Parathyroid adenoma (tissue), 2 donors: ENCODE measurements around the gene ROCK2.

Source experiments
- H2AFZ ChIP-seq: fragments of 300-600 bp; sonication (generic); one replicate; pipeline ENCODE4 v1.7.0; 2017; ENCODE audit warnings: antibody characterized with exemption, mild to moderate bottlenecking
- H3K27ac ChIP-seq: fragments of 300-600 bp; sonication (generic); one replicate; pipeline ENCODE4 v1.7.0; 2017
- H3K27me3 ChIP-seq: fragments of 300-600 bp; sonication (generic); one replicate; pipeline ENCODE4 v1.7.0; 2017; ENCODE audit warnings: low read length; ENCODE audit not compliant: control insufficient read depth, insufficient read depth
- H3K36me3 ChIP-seq: fragments of 300-600 bp; sonication (generic); one replicate; pipeline ENCODE4 v1.7.0; 2017; ENCODE audit warnings: low read length; ENCODE audit not compliant: control insufficient read depth, insufficient read depth
- H3K4me1 ChIP-seq: fragments of 300-600 bp; sonication (generic); one replicate; pipeline ENCODE4 v1.7.0; 2017; ENCODE audit warnings: control low read depth
- H3K4me2 ChIP-seq: fragments of 300-600 bp; sonication (generic); one replicate; pipeline ENCODE4 v1.7.0; 2017; ENCODE audit warnings: low read length
- H3K4me3 ChIP-seq: fragments of 300-600 bp; sonication (generic); one replicate; pipeline ENCODE4 v1.7.0; 2017; ENCODE audit warnings: low read depth, low read length
- H3K79me2 ChIP-seq: fragments of 300-600 bp; sonication (generic); one replicate; pipeline ENCODE4 v1.7.0; 2017; ENCODE audit warnings: control low read depth
- H3K9ac ChIP-seq: fragments of 300-600 bp; sonication (generic); one replicate; pipeline ENCODE4 v1.7.0; 2017; ENCODE audit warnings: mild to moderate bottlenecking
- H3K9me3 ChIP-seq: fragments of 300-600 bp; sonication (generic); one replicate; pipeline ENCODE4 v1.7.0; 2017; ENCODE audit warnings: low read length; ENCODE audit not compliant: control insufficient read depth
- CTCF ChIP-seq: fragments of 300-600 bp; sonication (generic); IDR thresholded peaks from one replicate; pipeline ENCODE4 v1.7.0; 2017; ENCODE audit warnings: antibody characterized with exemption, mild to moderate bottlenecking
- donor health status: primary hyperparathyroidism.

The ROCK2 gene

DNA sequence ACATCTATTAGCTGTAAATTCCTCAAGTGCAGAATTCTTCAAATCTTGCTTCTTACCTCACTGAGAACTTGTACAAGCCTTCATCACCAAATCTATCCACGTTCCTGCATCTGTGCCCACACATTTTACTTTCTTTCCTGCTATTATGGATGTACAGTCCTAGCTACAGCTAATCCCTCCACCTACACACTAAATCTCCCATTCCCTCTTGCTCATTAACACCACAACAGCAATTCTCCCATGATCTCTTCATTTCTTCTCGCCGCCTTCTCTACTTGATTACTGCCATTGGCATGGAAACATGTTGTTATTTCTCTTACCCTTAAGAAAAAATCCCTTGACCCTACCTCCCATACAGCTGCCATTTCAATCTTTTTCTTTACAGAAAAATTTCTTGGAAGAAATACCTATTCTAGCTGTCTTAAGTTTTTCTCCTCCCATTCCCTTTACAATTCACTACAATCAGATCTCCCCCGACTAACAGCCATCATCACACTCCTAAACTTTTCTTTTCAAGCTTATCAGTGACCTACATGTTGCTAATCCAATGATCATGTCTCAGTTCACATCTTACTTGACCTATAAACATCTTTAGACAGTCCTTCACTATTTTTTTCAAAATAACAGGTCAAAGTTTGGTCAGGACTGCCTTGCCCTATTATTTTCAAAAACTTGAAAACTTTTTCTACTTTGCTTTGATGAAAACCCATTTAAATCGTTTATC lies 41.0 kb downstream of the ROCK2 start:
- Histone ChIP-seq H3K4me1 (peaks cover 9% of the 10 kb centered on the region), H3K27ac (no peak overlapping the region), H3K4me2 (no peak overlapping the region), H3K9me3 (no peaks in the 10 kb centered on the region), H3K36me3 (no peaks in the 10 kb centered on the region), H3K4me3 (no peak overlapping the region), H3K27me3 (no peaks in the 10 kb centered on the region), H2AFZ (no peak overlapping the region), H3K9ac (no peak overlapping the region), H3K79me2 (peaks cover 45% of the 10 kb centered on the region)
- no peak for TF ChIP-seq CTCF

DNA sequence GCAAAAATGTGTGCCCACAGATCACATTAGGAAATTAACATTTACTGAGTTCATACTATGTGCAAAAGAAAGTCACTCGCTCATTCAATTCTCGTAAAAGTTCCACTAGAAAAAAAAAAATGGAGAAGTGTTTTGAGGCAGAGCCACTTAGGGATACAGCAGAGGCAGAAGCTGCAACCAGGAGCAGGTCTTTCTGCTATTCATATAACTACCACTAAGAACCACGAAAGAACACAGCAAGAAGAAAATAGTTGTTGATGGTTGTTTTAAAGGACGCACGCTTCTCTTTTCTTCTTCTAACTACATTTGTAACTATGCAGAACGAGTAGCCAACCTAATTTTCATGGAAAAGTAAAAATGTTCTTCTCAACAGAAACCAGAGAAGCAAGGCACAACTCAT lies 45.0 kb downstream of the ROCK2 start:
- no peak overlapping the region for H3K9ac ChIP-seq
- no peak for TF ChIP-seq CTCF
- H3K9me3 ChIP-seq, result no peaks in the 10 kb centered on the region
- no peak overlapping the region for H3K27ac ChIP-seq
- H3K4me2 ChIP-seq, result no peak overlapping the region
- no peaks in the 10 kb centered on the region for H3K27me3 ChIP-seq
- H3K79me2 ChIP-seq, result peaks cover 31% of the 10 kb centered on the region
- no peak overlapping the region for H3K4me3 ChIP-seq
- no peak overlapping the region for H2AFZ ChIP-seq
- H3K4me1 ChIP-seq, result peaks cover 7% of the 10 kb centered on the region
- H3K36me3 ChIP-seq, result no peaks in the 10 kb centered on the region

- no peaks in the 10 kb centered on the region for H3K9me3 ChIP-seq
- peaks cover 28% of the 10 kb centered on the region for H3K79me2 ChIP-seq
- H2AFZ ChIP-seq, result no peak overlapping the region
- H3K27ac ChIP-seq, result no peak overlapping the region
- H3K4me3 ChIP-seq, result no peak overlapping the region
- H3K36me3 ChIP-seq, result no peaks in the 10 kb centered on the region
- H3K9ac ChIP-seq, result no peak overlapping the region
- TF ChIP-seq CTCF, result no peak
- H3K4me2 ChIP-seq, result no peak overlapping the region
- H3K27me3 ChIP-seq, result no peaks in the 10 kb centered on the region
- H3K4me1 ChIP-seq, result peaks cover 3% of the 10 kb centered on the region
These were observed 45.8 kb downstream of the ROCK2 start for GRCh38 chr2:11298592-11298991.

- TF ChIP-seq CTCF, result no peak
- no peak overlapping the region for H3K27ac ChIP-seq
These were observed 48.0 kb downstream of the ROCK2 start for GRCh38 chr2:11296401-11296800.

More at GRCh38 chr2:11296401-11296800, 48.0 kb downstream of the ROCK2 start:
- Histone ChIP-seq H3K4me3 (no peak overlapping the region), H3K9me3 (no peaks in the 10 kb centered on the region), H3K4me1 (no peaks in the 10 kb centered on the region), H3K4me2 (no peak overlapping the region), H3K27me3 (no peaks in the 10 kb centered on the region), H3K79me2 (peaks cover 15% of the 10 kb centered on the region), H2AFZ (no peak overlapping the region), H3K9ac (no peak overlapping the region), H3K36me3 (no peaks in the 10 kb centered on the region)
